ENCODE results near the gene MAPK11.

Gene MAPK11

GRCh38 chr22:50307890-50308596, 37.9 kb upstream of the MAPK11 start:
- no peak for DNase-seq

GRCh38 chr22:50306753-50307749, 36.9 kb upstream of the MAPK11 start, which contains the start of gene PLXNB2:
TSS of gene PLXNB2 (minus strand) at chr22:50307646. CDS start at chr22:50290584, 17,062 bp downstream.
- DNase-seq = no peak

GRCh38 chr22:50305923-50306566, 35.9 kb upstream of the MAPK11 start:
- DNase-seq = no peak

- no peak for DNase-seq
These were observed 35.3 kb upstream of the MAPK11 start for GRCh38 chr22:50305393-50305922.

- no peak for DNase-seq
These were observed 34.6 kb upstream of the MAPK11 start for GRCh38 chr22:50304528-50305392.

GRCh38 chr22:50303848-50304527, 33.8 kb upstream of the MAPK11 start:
- no peak for DNase-seq

- DNase-seq = no peak
These were observed 33.3 kb upstream of the MAPK11 start for GRCh38 chr22:50303515-50303847.

GRCh38 chr22:50302564-50302963, 32.4 kb upstream of the MAPK11 start:
- no peak for DNase-seq

- no peak for DNase-seq
These were observed 31.9 kb upstream of the MAPK11 start for GRCh38 chr22:50302041-50302541.

- no peak for DNase-seq
These were observed 31.4 kb upstream of the MAPK11 start for GRCh38 chr22:50301581-50301991.

- no peak for DNase-seq
These were observed 30.6 kb upstream of the MAPK11 start for GRCh38 chr22:50300620-50301257.

- no peak for DNase-seq
These were observed 29.8 kb upstream of the MAPK11 start for GRCh38 chr22:50299785-50300619.

GRCh38 chr22:50298937-50299784, 29.0 kb upstream of the MAPK11 start:
- DNase-seq = no peak

GRCh38 chr22:50298266-50298637, 28.1 kb upstream of the MAPK11 start:
- no peak for DNase-seq

- no peak for DNase-seq
These were observed 27.5 kb upstream of the MAPK11 start for GRCh38 chr22:50297510-50298265.

- no peak for DNase-seq
These were observed 26.7 kb upstream of the MAPK11 start for GRCh38 chr22:50296658-50297490.

- DNase-seq = no peak
These were observed 24.1 kb upstream of the MAPK11 start for GRCh38 chr22:50294319-50294656.

Data from effector CD8-positive, alpha-beta T cell (primary cell).